ENCODE results near the gene FAIM.
"Not testable (repeated sequence)": the region's sequence is repeated elsewhere in the genome, so short reads cannot be mapped to it uniquely, and the experiment has no call there.

The FAIM gene

GRCh38 chr3:138601661-138602060 is 6.9 kb upstream of the FAIM start:
- H2BK5ac ChIP-seq (ENCODE audit: low read depth, low read length, poor library complexity, severe bottlenecking); H2BK12ac ChIP-seq (ENCODE audit: low read length in 2 of 2); H3K27ac ChIP-seq (ENCODE audit: low read length, poor library complexity, severe bottlenecking); H3K9ac ChIP-seq (ENCODE audit: low read length); H4K91ac ChIP-seq (ENCODE audit: low read length); H3K4me3 ChIP-seq (ENCODE audit: insufficient read depth in 1 of 2, low read depth in 1 of 2, low read length in 2 of 2); H3K4me1 ChIP-seq (ENCODE audit: control insufficient read depth, insufficient read depth, low read depth, low read length); DNase-seq; H3K23ac ChIP-seq (ENCODE audit: low read length in 2 of 2); H3K4ac ChIP-seq (ENCODE audit: low read depth in 1 of 2, low read length in 2 of 2); H3K79me1 ChIP-seq (replicated peaks; ENCODE audit: low read length, poor library complexity, severe bottlenecking); H3K9me3 ChIP-seq (ENCODE audit: control insufficient read depth, low read length); H3K14ac ChIP-seq (ENCODE audit: low read length in 2 of 2); H2BK120ac ChIP-seq (ENCODE audit: low read depth, low read length); H3K18ac ChIP-seq (ENCODE audit: low read depth in 1 of 2, low read length in 2 of 2); H3K4me2 ChIP-seq (ENCODE audit: low read length, poor library complexity, severe bottlenecking); H4K8ac ChIP-seq (ENCODE audit: low read length); H2AFZ ChIP-seq (ENCODE audit: low read depth, low read length); H2AK5ac ChIP-seq (ENCODE audit: low read length, severe bottlenecking); H2BK15ac ChIP-seq (ENCODE audit: low read depth, poor library complexity, severe bottlenecking); H3K36me3 ChIP-seq (ENCODE audit: control insufficient read depth in 1 of 2, insufficient read depth in 2 of 2, low read depth in 1 of 2, low read length in 2 of 2); H3K27me3 ChIP-seq (ENCODE audit: control insufficient read depth in 1 of 2, insufficient read depth in 1 of 2, low read length in 2 of 2): not testable (repeated sequence)
- 89% methylated on average over 2 of the region's 2 CpGs for WGBS

GRCh38 chr3:138604106-138604595 is 4.4 kb upstream of the FAIM start:
- WGBS: 95% methylated on average over 5 of the region's 5 CpGs
- not testable (repeated sequence) for H3K27ac ChIP-seq (ENCODE audit: low read length, poor library complexity, severe bottlenecking)

GRCh38 chr3:138609898-138610266 is 1.3 kb downstream of the FAIM start:
- Histone ChIP-seq H3K27me3 (ENCODE audit: control insufficient read depth in 1 of 2, insufficient read depth in 1 of 2, low read length in 2 of 2) (no peaks in the 10 kb centered on the region), H4K8ac (ENCODE audit: low read length) (no peak overlapping the region), H3K4ac (ENCODE audit: low read depth in 1 of 2, low read length in 2 of 2) (no peak overlapping the region), H2BK12ac (ENCODE audit: low read length in 2 of 2) (no peak overlapping the region), H3K14ac (ENCODE audit: low read length in 2 of 2) (no peak overlapping the region), H3K36me3 (ENCODE audit: control insufficient read depth in 1 of 2, insufficient read depth in 2 of 2, low read depth in 1 of 2, low read length in 2 of 2) (no peaks in the 10 kb centered on the region), H3K18ac (ENCODE audit: low read depth in 1 of 2, low read length in 2 of 2) (no peak overlapping the region), H3K79me1 (replicated peaks; ENCODE audit: low read length, poor library complexity, severe bottlenecking) (peaks cover 16% of the 10 kb centered on the region), H3K27ac (ENCODE audit: low read length, poor library complexity, severe bottlenecking) (no peak overlapping the region), H2BK5ac (ENCODE audit: low read depth, low read length, poor library complexity, severe bottlenecking) (no peak overlapping the region), H3K23ac (ENCODE audit: low read length in 2 of 2) (no peak overlapping the region), H2AFZ (ENCODE audit: low read depth, low read length) (no peak overlapping the region), H2BK120ac (ENCODE audit: low read depth, low read length) (no peak overlapping the region), H2BK15ac (ENCODE audit: low read depth, poor library complexity, severe bottlenecking) (no peak overlapping the region), H3K4me1 (ENCODE audit: control insufficient read depth, insufficient read depth, low read depth, low read length) (peaks cover 2% of the 10 kb centered on the region), H3K4me2 (ENCODE audit: low read length, poor library complexity, severe bottlenecking) (no peak overlapping the region), H4K91ac (ENCODE audit: low read length) (no peak overlapping the region), H3K9me3 (ENCODE audit: control insufficient read depth, low read length) (no peaks in the 10 kb centered on the region), H3K9ac (ENCODE audit: low read length) (peak overlapping the region; percentile 95), H3K4me3 (ENCODE audit: insufficient read depth in 1 of 2, low read depth in 1 of 2, low read length in 2 of 2) (peak overlapping the region in 1 of 2 experiments; percentile 84), H2AK5ac (ENCODE audit: low read length, severe bottlenecking) (peak overlapping the region; percentile 38)
- 84% methylated on average over 6 of the region's 6 CpGs for WGBS
- DNase-seq: no peak

More at GRCh38 chr3:138604106-138604595, 4.4 kb upstream of the FAIM start:
- not testable (repeated sequence) for H4K91ac ChIP-seq (ENCODE audit: low read length); H3K4me1 ChIP-seq (ENCODE audit: control insufficient read depth, insufficient read depth, low read depth, low read length); H2BK12ac ChIP-seq (ENCODE audit: low read length in 2 of 2); DNase-seq; H3K23ac ChIP-seq (ENCODE audit: low read length in 2 of 2); H3K14ac ChIP-seq (ENCODE audit: low read length in 2 of 2); H3K9me3 ChIP-seq (ENCODE audit: control insufficient read depth, low read length); H4K8ac ChIP-seq (ENCODE audit: low read length); H3K9ac ChIP-seq (ENCODE audit: low read length); H3K4me2 ChIP-seq (ENCODE audit: low read length, poor library complexity, severe bottlenecking); H2BK120ac ChIP-seq (ENCODE audit: low read depth, low read length); H3K18ac ChIP-seq (ENCODE audit: low read depth in 1 of 2, low read length in 2 of 2); H3K79me1 ChIP-seq (replicated peaks; ENCODE audit: low read length, poor library complexity, severe bottlenecking); H2AK5ac ChIP-seq (ENCODE audit: low read length, severe bottlenecking); H3K36me3 ChIP-seq (ENCODE audit: control insufficient read depth in 1 of 2, insufficient read depth in 2 of 2, low read depth in 1 of 2, low read length in 2 of 2); H2AFZ ChIP-seq (ENCODE audit: low read depth, low read length); H3K27me3 ChIP-seq (ENCODE audit: control insufficient read depth in 1 of 2, insufficient read depth in 1 of 2, low read length in 2 of 2); H2BK5ac ChIP-seq (ENCODE audit: low read depth, low read length, poor library complexity, severe bottlenecking); H3K4me3 ChIP-seq (ENCODE audit: insufficient read depth in 1 of 2, low read depth in 1 of 2, low read length in 2 of 2); H2BK15ac ChIP-seq (ENCODE audit: low read depth, poor library complexity, severe bottlenecking); H3K4ac ChIP-seq (ENCODE audit: low read depth in 1 of 2, low read length in 2 of 2)

- Histone ChIP-seq H2BK5ac (ENCODE audit: low read depth, low read length, poor library complexity, severe bottlenecking) (no peak overlapping the region), H3K4ac (ENCODE audit: low read depth in 1 of 2, low read length in 2 of 2) (no peak overlapping the region), H3K9me3 (ENCODE audit: control insufficient read depth, low read length) (no peaks in the 10 kb centered on the region), H3K79me1 (replicated peaks; ENCODE audit: low read length, poor library complexity, severe bottlenecking) (peaks cover 18% of the 10 kb centered on the region), H3K36me3 (ENCODE audit: control insufficient read depth in 1 of 2, insufficient read depth in 2 of 2, low read depth in 1 of 2, low read length in 2 of 2) (no peaks in the 10 kb centered on the region), H2BK15ac (ENCODE audit: low read depth, poor library complexity, severe bottlenecking) (no peak overlapping the region), H3K27ac (ENCODE audit: low read length, poor library complexity, severe bottlenecking) (no peak overlapping the region), H3K4me3 (ENCODE audit: insufficient read depth in 1 of 2, low read depth in 1 of 2, low read length in 2 of 2) (no peak overlapping the region), H4K91ac (ENCODE audit: low read length) (no peak overlapping the region), H3K14ac (ENCODE audit: low read length in 2 of 2) (no peak overlapping the region), H2BK120ac (ENCODE audit: low read depth, low read length) (no peak overlapping the region), H3K9ac (ENCODE audit: low read length) (no peak overlapping the region), H3K4me1 (ENCODE audit: control insufficient read depth, insufficient read depth, low read depth, low read length) (no peaks in the 10 kb centered on the region), H2AFZ (ENCODE audit: low read depth, low read length) (no peak overlapping the region), H2AK5ac (ENCODE audit: low read length, severe bottlenecking) (no peak overlapping the region), H3K18ac (ENCODE audit: low read depth in 1 of 2, low read length in 2 of 2) (no peak overlapping the region), H2BK12ac (ENCODE audit: low read length in 2 of 2) (no peak overlapping the region), H4K8ac (ENCODE audit: low read length) (no peak overlapping the region), H3K23ac (ENCODE audit: low read length in 2 of 2) (no peak overlapping the region), H3K27me3 (ENCODE audit: control insufficient read depth in 1 of 2, insufficient read depth in 1 of 2, low read length in 2 of 2) (no peaks in the 10 kb centered on the region), H3K4me2 (ENCODE audit: low read length, poor library complexity, severe bottlenecking) (no peak overlapping the region)
- 90% methylated on average over 1 of the region's 1 CpG for WGBS
- no peak for DNase-seq
Observed at GRCh38 chr3:138615462-138615861, 6.9 kb downstream of the FAIM start.

Data from mesenchymal stem cell (in vitro differentiated cells and primary cell).